ENCODE data around the gene NECTIN2.
"Not testable (repeated sequence)": the region's sequence is repeated elsewhere in the genome, so short reads cannot be mapped to it uniquely, and the experiment has no call there.

DNA sequence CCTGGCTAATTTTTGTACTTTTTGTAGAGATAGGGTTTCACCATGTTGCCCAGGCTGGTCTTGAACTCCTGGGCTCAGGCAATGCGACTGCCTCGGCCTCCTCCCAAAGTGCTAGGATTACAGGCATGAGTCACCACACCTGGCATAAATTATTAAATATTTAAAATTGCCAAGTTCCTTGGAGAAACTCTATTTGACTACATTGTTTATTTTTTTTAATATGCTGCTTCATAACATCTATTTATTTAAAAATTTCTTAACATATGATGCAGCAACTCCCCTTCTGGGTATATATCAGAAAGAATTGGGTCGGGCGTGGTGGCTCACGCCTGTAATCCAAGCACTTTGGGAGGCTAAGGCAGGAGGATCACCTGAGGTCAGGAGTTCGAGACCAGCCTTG lies 13.2 kb upstream of the NECTIN2 start:
- TF ChIP-seq, protein P1, sequence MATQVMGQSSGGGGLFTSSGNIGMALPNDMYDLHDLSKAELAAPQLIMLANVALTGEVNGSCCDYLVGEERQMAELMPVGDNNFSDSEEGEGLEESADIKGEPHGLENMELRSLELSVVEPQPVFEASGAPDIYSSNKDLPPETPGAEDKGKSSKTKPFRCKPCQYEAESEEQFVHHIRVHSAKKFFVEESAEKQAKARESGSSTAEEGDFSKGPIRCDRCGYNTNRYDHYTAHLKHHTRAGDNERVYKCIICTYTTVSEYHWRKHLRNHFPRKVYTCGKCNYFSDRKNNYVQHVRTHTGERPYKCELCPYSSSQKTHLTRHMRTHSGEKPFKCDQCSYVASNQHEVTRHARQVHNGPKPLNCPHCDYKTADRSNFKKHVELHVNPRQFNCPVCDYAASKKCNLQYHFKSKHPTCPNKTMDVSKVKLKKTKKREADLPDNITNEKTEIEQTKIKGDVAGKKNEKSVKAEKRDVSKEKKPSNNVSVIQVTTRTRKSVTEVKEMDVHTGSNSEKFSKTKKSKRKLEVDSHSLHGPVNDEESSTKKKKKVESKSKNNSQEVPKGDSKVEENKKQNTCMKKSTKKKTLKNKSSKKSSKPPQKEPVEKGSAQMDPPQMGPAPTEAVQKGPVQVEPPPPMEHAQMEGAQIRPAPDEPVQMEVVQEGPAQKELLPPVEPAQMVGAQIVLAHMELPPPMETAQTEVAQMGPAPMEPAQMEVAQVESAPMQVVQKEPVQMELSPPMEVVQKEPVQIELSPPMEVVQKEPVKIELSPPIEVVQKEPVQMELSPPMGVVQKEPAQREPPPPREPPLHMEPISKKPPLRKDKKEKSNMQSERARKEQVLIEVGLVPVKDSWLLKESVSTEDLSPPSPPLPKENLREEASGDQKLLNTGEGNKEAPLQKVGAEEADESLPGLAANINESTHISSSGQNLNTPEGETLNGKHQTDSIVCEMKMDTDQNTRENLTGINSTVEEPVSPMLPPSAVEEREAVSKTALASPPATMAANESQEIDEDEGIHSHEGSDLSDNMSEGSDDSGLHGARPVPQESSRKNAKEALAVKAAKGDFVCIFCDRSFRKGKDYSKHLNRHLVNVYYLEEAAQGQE (IDR thresholded peaks at IDR 0.05) = not testable (repeated sequence)
- TF ChIP-seq, protein P2, sequence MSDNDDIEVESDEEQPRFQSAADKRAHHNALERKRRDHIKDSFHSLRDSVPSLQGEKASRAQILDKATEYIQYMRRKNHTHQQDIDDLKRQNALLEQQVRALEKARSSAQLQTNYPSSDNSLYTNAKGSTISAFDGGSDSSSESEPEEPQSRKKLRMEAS (IDR thresholded peaks at IDR 0.05) = not testable (repeated sequence)
- TF ChIP-seq, protein P3, sequence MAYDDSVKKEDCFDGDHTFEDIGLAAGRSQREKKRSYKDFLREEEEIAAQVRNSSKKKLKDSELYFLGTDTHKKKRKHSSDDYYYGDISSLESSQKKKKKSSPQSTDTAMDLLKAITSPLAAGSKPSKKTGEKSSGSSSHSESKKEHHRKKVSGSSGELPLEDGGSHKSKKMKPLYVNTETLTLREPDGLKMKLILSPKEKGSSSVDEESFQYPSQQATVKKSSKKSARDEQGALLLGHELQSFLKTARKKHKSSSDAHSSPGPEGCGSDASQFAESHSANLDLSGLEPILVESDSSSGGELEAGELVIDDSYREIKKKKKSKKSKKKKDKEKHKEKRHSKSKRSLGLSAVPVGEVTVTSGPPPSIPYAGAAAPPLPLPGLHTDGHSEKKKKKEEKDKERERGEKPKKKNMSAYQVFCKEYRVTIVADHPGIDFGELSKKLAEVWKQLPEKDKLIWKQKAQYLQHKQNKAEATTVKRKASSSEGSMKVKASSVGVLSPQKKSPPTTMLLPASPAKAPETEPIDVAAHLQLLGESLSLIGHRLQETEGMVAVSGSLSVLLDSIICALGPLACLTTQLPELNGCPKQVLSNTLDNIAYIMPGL (CRISPR knock-in tag; IDR thresholded peaks at IDR 0.05; ENCODE audit: borderline replicate concordance) = not testable (repeated sequence)
- TF ChIP-seq GATA3 (IDR thresholded peaks at IDR 0.05; ENCODE audit: borderline replicate concordance); RAD21 (conservative IDR thresholded peaks at IDR 0.05 in 1 of 2, IDR thresholded peaks at IDR 0.05 in 1 of 2): not testable (repeated sequence)
- TF ChIP-seq, protein P4, sequence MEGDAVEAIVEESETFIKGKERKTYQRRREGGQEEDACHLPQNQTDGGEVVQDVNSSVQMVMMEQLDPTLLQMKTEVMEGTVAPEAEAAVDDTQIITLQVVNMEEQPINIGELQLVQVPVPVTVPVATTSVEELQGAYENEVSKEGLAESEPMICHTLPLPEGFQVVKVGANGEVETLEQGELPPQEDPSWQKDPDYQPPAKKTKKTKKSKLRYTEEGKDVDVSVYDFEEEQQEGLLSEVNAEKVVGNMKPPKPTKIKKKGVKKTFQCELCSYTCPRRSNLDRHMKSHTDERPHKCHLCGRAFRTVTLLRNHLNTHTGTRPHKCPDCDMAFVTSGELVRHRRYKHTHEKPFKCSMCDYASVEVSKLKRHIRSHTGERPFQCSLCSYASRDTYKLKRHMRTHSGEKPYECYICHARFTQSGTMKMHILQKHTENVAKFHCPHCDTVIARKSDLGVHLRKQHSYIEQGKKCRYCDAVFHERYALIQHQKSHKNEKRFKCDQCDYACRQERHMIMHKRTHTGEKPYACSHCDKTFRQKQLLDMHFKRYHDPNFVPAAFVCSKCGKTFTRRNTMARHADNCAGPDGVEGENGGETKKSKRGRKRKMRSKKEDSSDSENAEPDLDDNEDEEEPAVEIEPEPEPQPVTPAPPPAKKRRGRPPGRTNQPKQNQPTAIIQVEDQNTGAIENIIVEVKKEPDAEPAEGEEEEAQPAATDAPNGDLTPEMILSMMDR (IDR thresholded peaks at IDR 0.05) = not testable (repeated sequence)
